ENCODE results near the gene TP53INP2. TPM values are rescaled to one million over a fixed set of nuclear protein-coding genes. Genes with fewer than 3 reads are reported as not detected.

TP53INP2 gene
- total RNA-seq, 1 experiment from 2014 or later = 4.9 TPM

- Histone ChIP-seq H3F3A (ENCODE audit: insufficient read depth, low read depth) (0 out of 2 replicates have a peak, but pooled peaks cover 3% of the 10 kb centered on the region), H3K36me3 (ENCODE audit: low read depth) (peaks cover 16% of the 10 kb centered on the region), H3K27me3 (ENCODE audit: insufficient read depth, low read depth) (no peaks in the 10 kb centered on the region), H3K4me2 (no peak overlapping the region), H3K79me2 (ENCODE audit: low read depth) (no peaks in the 10 kb centered on the region), H3K4me3 (no peak overlapping the region), H3K9me3 (ENCODE audit: insufficient read depth, low read depth) (no peaks in the 10 kb centered on the region), H4K20me1 (ENCODE audit: insufficient read depth) (no peaks in the 10 kb centered on the region; the same call in 1 of the 2 replicates), H3K9me2 (ENCODE audit: insufficient read depth) (no peaks in the 10 kb centered on the region), H3K4me1 (replicated peaks; ENCODE audit: insufficient read depth) (no peaks in the 10 kb centered on the region), H2AFZ (no peak overlapping the region), H3K27ac (no peak overlapping the region)
- TF ChIP-seq EZH2 (IDR thresholded peaks at IDR 0.05; ENCODE audit: low read depth) (no peak), CTCF (conservative IDR thresholded peaks at IDR 0.05) (no peak)
- intact Hi-C loops (cut with micrococcal nuclease; ENCODE audit: unreplicated experiment) = no loop called here
- ChIA-PET POLR2A (ENCODE audit: unreplicated experiment) (interaction anchor here (0.6 kb wide), 1 partner anchor 16 kb away, joined by 3 read pairs; no protein-coding TSS in a partner anchor), CTCF (no interaction called here)
- no peak for DNase-seq
- no TSS peak for BruUV-seq (replicated peaks)
These were observed 47.3 kb downstream of the TP53INP2 start for GRCh38 chr20:34751453-34751852.

- Histone ChIP-seq H3K9me2 (ENCODE audit: insufficient read depth) (no peaks in the 10 kb centered on the region), H3K27ac (no peak overlapping the region), H3K9me3 (ENCODE audit: insufficient read depth, low read depth) (no peaks in the 10 kb centered on the region), H3K4me2 (no peak overlapping the region), H3K4me1 (replicated peaks; ENCODE audit: insufficient read depth) (no peaks in the 10 kb centered on the region), H2AFZ (no peak overlapping the region), H3K27me3 (ENCODE audit: insufficient read depth, low read depth) (no peaks in the 10 kb centered on the region), H4K20me1 (ENCODE audit: insufficient read depth) (no peaks in the 10 kb centered on the region; the same call in 1 of the 2 replicates), H3K79me2 (ENCODE audit: low read depth) (no peaks in the 10 kb centered on the region), H3K36me3 (ENCODE audit: low read depth) (peaks cover 38% of the 10 kb centered on the region), H3K4me3 (no peak overlapping the region), H3F3A (ENCODE audit: insufficient read depth, low read depth) (0 out of 2 replicates have a peak, but pooled peaks cover 3% of the 10 kb centered on the region)
- TF ChIP-seq EZH2 (IDR thresholded peaks at IDR 0.05; ENCODE audit: low read depth) (no peak), CTCF (conservative IDR thresholded peaks at IDR 0.05) (no peak)
- intact Hi-C loops (cut with micrococcal nuclease; ENCODE audit: unreplicated experiment) = no loop called here
- no TSS peak for BruUV-seq (replicated peaks)
- no peak for DNase-seq
- CTCF ChIA-PET = no interaction called here
- POLR2A ChIA-PET (ENCODE audit: unreplicated experiment) = no interaction called here
These were observed 49.7 kb downstream of the TP53INP2 start for GRCh38 chr20:34753706-34754461.

DNA sequence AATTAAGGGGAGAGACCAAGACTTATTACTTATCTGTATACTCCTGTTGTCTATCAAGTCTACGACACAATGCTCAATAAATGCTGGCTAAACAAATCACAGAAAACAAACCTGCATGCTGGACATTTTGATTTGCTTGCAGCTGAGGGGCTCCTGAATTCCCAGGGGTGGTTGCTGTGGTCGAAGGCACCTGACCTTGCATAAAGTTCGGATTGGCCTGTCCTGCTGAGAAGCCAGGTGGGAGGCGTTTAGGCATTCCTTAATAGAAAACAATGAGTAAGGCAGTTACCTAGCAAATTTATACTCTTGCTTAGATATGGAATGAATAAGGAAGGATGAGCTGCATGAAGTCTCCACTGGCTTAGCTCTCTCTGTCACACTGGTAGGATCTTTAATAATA is 50.5 kb downstream of the TP53INP2 start:
- Histone ChIP-seq H3K27me3 (ENCODE audit: insufficient read depth, low read depth) (no peaks in the 10 kb centered on the region), H3K36me3 (ENCODE audit: low read depth) (peaks cover 37% of the 10 kb centered on the region), H3K27ac (no peak overlapping the region), H2AFZ (no peak overlapping the region), H3K4me3 (no peak overlapping the region), H3F3A (ENCODE audit: insufficient read depth, low read depth) (0 out of 2 replicates have a peak, but pooled peaks cover 3% of the 10 kb centered on the region), H3K4me1 (replicated peaks; ENCODE audit: insufficient read depth) (no peaks in the 10 kb centered on the region), H3K79me2 (ENCODE audit: low read depth) (no peaks in the 10 kb centered on the region), H3K9me2 (ENCODE audit: insufficient read depth) (no peaks in the 10 kb centered on the region), H3K4me2 (no peak overlapping the region), H3K9me3 (ENCODE audit: insufficient read depth, low read depth) (no peaks in the 10 kb centered on the region), H4K20me1 (ENCODE audit: insufficient read depth) (no peaks in the 10 kb centered on the region; the same call in 1 of the 2 replicates)
- CTCF ChIA-PET = no interaction called here
- BruUV-seq (replicated peaks) = no TSS peak
- TF ChIP-seq EZH2 (IDR thresholded peaks at IDR 0.05; ENCODE audit: low read depth) (no peak), CTCF (conservative IDR thresholded peaks at IDR 0.05) (no peak)
- POLR2A ChIA-PET (ENCODE audit: unreplicated experiment) = no interaction called here
- intact Hi-C loops (cut with micrococcal nuclease; ENCODE audit: unreplicated experiment) = no loop called here
- no peak for DNase-seq

Measured in PC-9 (cell line).